Measurements from ENCODE around the gene TSHZ2.
"Not testable (repeated sequence)": the region's sequence is repeated elsewhere in the genome, so short reads cannot be mapped to it uniquely, and the experiment has no call there.

TSHZ2 gene

DNA sequence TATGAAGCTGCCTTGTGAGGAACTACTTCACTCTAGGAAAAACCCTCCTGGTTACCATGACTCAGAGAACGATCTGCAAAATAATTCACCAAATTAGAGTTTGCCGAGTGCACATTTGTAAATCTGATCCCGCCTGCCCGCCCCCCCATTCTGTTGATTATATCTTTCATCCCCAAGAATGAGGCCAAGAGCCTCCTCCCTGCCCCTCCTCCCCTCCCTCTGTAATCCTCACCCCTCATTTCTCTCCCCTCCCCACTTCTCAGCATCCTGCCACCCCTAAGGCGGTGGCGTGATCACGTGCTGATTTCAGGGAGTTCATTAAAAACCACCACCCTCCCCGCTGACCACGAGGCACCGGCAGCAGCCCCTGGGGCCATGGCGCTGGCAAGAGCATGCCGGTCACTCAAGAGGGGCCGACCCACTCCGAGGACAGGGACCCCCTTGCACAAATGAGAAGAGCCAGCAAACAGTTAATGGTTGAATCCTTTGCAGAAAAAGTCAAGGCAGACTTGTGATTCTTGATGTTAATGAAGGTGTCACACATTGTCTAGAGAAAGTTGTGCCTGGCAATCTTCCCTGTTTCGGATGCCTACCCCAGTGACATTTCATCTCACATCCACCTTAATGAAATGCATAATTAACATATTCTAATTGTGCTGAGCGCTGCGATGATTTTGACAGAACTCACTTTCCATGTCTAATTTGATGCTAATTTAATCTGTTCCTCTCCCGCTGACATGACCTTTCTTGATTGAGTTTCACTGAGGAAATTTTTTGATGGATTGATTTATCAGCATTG lies 373.6 kb downstream of the TSHZ2 start:
- DNase-seq (ENCODE audit: low read depth), result no peak

DNA sequence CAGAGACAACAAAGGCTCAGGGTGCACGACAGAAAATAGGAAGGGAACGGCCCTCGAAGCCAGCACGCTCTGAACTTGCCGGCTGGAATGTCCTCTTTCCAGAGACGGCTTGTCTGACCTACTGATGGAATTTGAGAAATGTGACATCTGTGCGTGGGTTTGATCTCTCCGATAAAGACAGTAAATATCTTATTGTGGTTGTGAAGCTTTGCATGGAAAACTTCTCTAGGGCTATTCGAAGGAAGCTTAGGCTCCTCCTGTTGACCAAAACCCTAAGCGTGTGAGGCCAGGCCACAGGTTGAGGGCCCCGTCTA lies 374.1 kb downstream of the TSHZ2 start:
- DNase-seq (ENCODE audit: low read depth), result no peak

DNA sequence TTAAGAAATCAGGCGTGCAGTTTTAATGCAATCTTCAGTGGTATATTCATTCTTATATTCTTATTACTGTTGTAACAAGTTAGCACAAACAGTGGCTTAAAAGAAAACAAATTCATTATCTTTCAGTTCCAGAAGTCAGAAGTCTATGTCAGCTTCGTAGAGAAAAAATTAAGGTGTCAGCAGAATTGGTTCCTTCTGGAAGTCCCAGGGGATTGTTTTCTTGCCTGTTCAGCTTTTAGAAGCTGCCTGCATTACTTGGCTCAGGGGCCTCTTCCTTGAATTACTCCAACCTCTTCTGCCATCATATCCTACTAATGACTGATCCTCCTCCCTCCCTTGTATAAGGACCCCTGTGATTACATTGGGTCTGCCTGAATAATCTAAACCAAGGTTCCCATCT lies 377.6 kb downstream of the TSHZ2 start:
- DNase-seq (ENCODE audit: low read depth), result no peak

DNA sequence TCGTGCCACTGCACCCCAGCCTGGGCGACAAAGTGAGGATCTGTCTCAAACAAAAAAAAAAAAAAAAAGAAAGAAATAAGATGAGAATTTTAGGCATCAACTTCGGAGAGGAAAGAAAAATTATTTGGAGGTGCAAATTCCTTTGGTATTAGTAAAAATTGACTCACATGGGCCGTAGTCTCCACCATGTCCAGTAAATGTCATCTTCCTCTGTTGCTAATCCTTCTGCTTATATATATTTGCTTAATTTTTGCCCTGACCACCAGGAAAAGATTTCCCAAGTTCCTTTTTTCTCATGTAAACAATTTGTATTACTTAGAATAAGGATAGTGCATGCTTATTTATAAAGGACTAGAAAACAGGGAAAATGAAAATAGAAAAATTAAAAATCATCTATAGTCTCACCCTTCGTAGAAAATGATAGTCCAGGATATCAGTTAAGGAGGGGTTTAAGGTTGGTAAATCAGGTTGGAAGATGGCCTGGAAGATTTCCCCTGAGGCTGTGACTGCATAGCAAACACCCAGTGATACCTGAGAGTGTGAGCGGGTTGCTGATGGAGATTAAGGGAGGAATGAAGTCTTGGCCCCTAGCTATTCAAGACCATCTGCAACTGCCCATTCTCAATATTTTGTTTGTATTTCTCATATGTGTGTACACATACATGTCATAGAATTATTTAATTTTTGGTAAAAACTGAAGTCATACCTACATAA lies 380.7 kb downstream of the TSHZ2 start:
- DNase-seq (ENCODE audit: low read depth), result no peak

DNA sequence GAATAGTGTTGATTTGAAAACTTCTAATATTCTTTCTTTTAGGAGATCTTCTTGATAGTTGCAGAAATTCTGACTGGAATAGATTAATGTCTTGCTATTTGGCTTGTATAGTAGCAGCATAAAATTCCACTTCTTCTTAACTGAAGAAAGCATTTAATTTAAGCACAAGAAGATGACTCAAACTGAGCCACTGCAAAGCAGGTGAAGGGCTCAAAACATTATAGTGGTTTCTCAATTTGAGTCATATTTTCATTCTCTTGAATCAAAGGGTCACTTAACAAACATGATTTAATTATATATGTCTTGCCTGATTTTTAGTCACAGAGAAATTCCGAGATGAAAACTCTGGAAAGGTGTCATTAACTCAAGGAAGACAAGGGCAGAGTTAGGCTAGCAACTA lies 382.2 kb downstream of the TSHZ2 start:
- no peak for DNase-seq (ENCODE audit: low read depth)

DNA sequence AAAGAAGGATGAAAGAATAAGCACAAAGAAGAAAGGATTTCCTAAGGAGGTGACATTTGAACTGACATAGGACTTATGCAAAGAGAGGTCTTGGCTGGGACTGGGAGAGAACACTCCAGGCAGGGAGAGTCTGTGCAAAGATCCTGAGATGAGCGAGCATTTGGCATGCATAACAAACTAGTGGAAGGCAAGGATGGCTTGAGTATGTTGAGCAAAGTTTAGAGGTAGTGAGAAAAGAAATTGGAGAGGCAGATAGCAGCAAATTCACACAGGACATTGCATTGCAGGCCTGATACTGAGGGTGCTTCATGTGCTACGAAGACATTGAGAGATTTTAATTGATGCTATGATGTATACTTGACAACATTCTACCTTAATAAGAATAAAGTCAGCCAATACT lies 383.6 kb downstream of the TSHZ2 start:
- DNase-seq (ENCODE audit: low read depth), result no peak

DNA sequence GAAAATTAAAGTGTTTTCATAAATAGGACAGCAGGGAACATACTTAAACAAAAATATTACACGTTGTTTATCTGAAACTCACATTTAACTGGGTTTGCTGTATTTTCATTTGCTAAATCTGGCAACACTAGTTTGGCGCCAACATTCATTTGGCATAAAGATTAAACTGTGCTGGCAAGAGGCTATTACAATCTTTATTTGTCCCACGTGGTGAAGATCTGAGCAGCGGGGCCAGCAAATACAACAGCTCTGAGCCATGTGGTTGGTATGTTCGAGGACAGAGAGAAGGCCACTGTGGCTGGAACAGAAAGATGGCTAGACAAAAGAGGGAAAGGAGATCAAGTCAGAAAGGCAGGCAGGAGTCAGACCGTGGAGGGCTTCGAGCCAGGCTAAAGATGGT lies 387.3 kb downstream of the TSHZ2 start:
- DNase-seq (ENCODE audit: low read depth), result no peak

DNA sequence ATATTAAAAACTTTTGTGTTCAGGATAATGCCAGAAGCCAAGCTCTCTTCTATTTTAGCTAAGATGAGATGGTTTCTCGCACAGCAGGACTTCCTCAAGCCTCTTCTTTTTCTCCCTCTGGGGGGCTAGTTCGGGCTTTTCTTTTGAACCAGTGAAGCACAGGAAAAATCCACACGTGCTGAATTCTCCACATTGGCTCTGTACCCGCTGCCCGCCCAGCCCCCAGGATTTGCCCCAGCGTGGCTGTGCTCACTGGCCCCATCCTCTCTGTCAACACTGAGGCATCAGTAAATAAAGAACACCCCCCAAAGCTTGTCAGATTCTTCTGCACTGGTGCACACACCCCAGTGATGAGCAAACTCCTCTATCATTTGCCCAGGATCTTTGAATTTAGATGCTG lies 388.7 kb downstream of the TSHZ2 start:
- no peak for DNase-seq (ENCODE audit: low read depth)

DNA sequence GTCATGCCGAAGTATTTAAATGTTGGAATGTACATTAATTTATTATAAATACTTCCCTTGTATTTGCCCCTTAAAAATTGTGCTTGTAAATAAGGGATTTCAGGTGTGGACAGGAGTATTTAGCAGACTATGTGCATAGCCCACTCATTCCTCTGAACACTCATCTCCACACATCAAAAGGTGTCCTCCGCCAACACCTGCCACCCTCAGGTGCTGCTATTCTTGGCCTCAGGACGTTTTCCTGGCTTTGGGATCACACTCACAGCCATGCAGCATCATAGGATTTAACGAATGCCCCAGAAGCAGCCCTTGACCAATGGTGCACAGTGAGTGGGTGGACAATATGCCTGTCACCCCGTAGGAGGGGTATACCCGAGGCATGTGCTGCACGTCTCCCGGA lies 390.6 kb downstream of the TSHZ2 start:
- no peak for DNase-seq (ENCODE audit: low read depth)

DNA sequence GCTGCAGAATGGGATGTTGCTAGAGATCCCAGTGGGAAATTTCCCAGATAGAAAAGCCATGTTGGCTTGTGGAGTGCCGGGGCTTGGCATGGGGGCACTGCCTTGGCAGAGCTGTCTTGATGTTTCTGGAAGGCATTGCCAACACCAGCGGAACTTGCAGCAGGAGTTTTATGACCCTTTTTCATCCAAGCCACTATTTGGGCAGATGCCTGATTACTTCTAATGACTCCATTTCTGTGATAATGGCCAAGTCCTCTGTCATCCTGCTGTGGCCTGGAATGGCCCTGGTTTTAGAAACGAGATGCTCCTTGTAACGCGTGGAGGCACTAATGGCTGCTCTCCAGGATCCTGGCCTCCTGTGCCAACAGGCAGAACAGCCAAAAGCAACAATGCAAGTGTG lies 392.5 kb downstream of the TSHZ2 start:
- DNase-seq (ENCODE audit: low read depth), result no peak

DNA sequence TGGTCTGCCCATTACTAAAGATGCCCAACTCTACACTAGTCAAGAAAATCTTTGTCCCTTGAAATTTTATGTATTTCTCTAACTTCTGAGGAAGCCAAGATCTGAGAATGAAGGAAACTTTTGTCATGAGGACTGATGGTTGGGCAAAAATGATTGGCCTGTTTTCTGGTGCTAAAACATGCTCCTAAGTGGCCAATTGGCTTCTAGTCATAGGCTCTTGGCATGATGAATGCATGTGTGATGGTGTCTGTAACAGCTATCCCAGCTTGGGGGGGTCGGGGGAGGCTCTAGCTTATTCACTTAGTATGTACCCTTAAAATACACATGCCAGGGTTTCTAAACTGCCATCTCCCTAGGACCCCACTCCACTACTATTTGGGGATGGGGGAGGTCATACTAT lies 392.9 kb downstream of the TSHZ2 start:
- DNase-seq (ENCODE audit: low read depth), result no peak

DNA sequence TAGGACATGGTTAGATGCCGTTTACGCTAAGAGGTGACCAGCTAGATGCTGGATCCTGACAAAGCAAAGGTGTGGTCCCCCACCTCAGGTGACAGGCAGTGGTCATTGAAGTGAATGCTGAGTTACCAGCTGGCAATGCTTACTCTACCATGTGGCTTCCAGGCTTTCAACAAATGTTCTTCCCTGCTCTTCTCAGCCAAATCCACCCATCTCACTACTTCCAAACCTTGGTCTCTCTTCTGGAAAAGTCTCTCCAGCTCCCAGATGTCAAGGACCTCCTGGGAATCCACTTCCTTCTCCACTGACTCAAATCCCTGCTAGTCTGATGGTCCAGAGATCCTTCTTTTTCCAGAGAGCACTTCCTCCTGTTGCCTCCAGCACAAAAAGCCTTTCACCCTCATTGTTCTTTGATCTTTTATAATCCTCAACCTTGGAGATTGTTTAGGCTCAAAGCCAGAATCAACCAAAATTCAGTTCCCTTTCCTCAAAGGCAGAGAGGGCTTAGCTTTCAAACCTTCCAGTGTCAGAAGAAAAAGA lies 393.4 kb downstream of the TSHZ2 start:
- no peak for DNase-seq (ENCODE audit: low read depth)

DNA sequence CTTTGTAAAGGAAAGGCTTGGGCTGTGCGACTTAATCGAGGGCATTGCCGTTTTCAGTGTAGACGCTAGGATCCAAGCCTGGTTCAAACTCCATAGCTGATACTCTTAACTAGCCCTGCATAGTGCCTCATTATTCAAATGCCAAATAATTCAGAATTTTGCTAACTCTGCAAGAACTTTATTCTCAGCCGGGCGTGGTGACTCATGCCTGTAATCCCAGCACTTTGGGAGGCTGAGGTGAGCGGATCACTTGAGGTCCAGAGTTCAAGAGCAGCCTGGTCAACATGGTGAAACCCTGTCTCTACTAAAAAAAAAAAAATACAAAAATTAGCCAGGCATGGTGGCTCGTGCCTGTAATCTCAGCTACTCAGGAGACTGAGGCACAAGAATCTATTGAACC lies 394.8 kb downstream of the TSHZ2 start:
- not testable (repeated sequence) for DNase-seq (ENCODE audit: low read depth)

DNA sequence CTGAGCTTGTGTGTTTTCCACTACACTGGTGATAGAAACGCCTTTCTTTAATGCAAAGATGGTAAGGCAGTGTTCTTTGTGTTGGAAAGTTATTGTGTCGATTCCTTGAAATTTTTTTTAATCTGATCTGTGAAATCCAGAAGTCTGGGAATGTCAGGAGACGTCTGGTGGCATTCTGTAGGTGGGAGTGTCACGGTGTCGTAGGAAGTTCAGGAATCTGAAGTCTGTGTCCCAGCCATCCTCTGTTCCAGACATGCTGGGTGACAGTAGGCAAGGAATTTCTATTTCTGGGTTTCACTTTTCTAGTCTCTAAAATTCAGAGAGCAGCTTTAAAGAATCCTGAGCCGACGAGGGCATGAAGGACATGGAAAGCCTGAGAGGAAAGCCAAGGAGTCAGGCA lies 397.7 kb downstream of the TSHZ2 start:
- no peak for DNase-seq (ENCODE audit: low read depth)

DNA sequence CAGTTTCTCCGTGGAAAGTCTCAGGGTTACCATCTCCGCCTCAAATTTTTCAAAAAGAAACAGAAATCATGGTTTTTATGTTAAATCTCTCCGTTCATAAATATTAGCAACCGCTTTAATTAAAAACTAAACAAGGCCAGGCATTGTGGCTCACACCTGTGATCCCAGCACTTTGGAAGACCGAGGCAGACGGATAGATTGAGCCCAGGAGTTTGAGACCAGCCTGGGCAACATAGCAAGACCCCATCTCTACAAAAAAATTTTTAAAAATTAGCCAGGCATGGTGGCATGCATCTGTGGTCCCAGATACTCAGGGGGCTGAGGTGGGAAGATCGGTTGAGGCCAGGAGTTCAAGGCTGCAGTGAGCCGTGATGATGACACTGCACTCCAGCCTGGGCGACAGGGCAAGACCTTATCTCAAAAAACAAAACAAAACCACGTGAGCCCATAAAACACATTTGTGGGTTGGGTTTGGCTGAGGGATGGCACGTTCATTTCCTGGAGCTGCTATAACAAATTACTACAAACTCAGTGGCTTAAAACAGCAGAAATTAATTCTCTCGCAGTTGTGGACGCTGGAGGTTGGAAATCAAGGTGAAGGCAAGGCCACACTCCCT lies 398.3 kb downstream of the TSHZ2 start:
- no peak for DNase-seq (ENCODE audit: low read depth)

DNA sequence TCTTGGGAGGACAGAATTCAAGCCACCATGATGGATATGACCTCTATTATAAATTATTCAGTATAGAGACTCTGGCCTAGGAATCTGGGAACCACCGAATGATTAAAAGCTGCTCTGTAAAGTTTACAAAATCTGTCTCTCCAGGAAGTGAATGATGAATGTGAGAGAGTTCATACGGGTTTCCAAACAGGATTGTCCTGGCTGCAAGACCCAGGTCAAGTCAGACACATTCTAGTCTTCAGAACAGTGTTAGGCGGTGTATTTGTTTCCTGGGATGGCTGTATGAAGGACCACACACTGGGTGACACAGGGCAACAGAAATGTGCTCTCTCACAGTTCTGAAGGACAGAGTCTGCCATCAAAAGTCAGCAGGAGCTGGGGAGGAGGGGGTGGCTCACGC lies 399.1 kb downstream of the TSHZ2 start:
- no peak for DNase-seq (ENCODE audit: low read depth)

DNA sequence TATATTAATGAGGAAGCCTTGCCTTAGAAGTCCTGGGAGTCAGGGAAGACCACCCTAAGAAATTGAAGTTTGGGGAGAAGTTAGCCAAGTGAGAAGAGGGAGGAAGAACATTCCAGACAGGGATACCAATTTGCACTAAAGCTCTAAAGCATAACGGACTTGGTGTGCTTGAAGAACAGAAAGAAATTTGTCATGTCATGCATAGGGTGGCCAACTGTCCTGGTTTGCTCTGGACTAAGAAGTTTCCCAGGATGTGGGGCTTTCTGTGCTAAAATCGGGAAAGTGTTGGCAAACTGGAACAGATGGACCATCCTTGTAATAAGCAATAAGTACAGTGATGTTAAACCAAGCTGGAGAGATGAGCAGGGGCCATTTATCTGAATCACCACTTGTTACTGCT lies 403.9 kb downstream of the TSHZ2 start:
- DNase-seq (ENCODE audit: low read depth), result no peak

DNA sequence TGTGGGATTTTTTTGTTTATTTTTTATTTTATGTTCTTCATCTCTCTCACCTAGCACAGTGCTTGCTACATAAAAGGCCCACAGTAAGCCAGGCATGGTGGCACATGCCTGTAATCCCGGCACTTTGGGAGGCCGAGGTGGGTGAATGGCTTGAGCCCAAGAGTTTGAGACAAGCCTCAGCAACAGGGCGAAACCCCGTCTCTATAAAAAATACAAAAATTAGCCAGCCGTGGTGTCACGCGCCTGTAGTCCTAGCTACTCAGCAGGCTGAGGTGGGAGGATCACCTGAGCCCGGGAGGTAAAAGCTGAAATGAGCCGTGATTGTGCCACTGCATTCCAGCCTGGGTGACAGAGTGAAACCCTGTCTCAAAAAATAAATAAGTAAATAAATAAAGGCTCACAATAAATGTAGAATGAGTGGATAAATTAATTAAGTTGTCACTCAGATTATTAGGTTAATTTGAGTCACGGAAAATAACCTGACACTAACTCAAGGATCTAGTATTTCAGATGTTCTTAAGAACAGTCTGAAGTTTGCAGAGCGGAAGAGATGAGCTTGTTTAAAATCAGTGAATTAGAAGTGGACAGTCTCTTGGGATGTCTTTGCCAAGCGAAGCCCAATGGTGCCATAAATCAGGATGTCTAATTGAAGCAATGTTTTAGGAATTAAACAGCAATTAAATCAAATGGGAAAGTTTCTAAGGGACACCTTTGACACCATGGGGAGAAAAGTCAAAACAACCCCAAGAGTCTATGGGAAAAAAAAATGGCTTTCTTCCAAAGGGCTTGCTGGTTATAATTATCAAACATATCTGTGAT lies 407.1 kb downstream of the TSHZ2 start:
- DNase-seq (ENCODE audit: low read depth), result no peak

DNA sequence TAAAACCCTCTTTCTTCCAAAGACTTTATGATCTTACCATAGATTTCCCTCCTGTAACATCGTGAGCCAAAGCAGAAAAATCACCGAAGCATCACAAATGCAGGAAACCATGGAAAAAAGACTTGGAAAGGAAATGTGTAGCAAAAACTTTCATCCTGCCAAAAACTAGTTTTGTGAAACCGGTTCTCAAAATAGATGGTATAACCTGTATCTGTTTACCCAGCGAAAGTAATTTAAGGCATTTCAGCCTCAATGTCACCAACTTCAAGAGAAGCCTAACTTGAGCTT lies 407.6 kb downstream of the TSHZ2 start:
- no peak for DNase-seq (ENCODE audit: low read depth)

DNA sequence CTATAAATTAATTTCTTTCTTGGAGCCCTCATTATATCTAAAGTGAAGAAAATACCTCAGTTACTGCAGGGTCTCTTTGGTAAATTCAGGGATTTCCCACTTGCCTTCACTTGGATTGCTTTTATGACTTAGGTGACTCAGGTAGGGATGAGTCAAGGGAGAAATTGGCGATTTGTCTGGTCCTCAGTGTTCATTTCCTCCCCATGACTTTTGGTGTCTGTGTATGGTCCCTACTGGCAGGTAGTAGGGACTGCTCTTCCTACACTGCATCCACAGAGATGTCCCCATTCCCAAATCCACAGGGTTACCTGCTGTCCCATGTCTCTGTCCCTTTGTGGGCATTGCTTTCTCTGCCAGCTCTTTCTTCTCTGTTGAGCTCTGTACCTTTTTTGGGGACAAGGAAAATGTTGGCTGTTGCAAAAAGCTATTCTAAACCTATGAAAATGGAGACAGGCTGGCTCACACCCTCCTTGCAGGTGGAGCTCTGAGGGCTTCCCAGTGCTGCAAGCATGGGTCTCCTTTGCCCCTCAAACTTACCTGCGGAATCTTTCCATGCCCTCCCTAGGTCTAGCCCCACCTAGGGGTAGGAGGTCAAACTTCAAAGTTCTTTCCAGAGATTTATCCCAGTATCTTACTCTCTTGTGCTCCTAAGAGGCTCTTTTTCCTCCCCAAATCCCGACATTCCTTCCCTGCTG lies 409.6 kb downstream of the TSHZ2 start:
- no peak for DNase-seq (ENCODE audit: low read depth)

DNA sequence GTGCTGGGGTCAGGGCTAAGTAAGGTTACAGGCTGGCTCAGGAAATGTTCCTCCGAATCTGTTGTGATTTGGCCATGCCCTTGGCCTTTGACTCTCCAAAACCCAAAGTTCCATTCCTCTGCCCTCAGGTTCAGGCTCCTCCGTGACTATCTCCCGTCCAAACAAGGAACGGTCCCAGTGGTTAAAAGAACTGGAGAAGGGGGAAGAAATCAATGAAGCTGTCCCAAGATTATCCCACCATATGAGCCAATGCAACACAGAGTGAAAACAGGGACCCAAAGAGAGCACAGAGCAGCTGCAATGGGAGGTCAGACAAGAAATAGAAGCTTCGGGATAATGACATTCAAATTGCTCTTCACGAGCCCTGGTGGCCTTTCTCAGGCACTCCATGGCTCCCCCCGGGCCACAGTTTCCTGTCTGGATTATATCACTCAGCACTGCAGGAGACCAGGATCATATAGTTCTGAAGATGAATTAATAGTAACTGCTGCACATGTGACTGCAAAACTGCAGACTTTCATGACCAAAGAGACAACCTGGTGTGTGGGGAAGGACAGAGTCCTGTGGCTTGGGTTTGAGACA lies 410.2 kb downstream of the TSHZ2 start:
- no peak for DNase-seq (ENCODE audit: low read depth)

DNA sequence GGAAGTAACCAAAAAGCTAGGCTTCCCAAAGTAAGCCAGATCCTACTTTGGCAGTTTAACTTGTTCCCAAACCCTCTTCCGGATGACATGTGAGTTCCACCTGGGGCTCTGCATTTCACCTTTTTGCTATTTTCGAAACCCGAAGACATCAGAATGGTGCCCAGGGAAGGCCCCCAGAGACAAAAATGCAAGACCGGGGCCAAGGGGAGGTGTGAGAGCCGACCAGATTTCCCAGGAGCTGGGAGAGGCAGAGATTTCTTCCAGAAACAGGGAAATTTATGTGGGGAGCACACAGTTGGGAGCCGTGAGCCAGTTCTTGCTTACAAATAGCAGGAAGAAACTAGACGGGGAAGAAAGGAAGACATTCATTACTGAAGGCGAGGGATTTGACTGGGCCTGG lies 411.8 kb downstream of the TSHZ2 start:
- DNase-seq (ENCODE audit: low read depth), result no peak

All from activated T-cell treated with anti-CD3 and anti-CD28 coated beads for 1 hour (primary cell).